Measurements from ENCODE around the gene MYBPHL. TPM values are rescaled to one million over a fixed set of nuclear protein-coding genes. Genes with fewer than 3 reads are reported as not detected.

Gene MYBPHL
- total and polyA plus RNA-seq, 2 experiments from 2014 or later: not detected

DNA sequence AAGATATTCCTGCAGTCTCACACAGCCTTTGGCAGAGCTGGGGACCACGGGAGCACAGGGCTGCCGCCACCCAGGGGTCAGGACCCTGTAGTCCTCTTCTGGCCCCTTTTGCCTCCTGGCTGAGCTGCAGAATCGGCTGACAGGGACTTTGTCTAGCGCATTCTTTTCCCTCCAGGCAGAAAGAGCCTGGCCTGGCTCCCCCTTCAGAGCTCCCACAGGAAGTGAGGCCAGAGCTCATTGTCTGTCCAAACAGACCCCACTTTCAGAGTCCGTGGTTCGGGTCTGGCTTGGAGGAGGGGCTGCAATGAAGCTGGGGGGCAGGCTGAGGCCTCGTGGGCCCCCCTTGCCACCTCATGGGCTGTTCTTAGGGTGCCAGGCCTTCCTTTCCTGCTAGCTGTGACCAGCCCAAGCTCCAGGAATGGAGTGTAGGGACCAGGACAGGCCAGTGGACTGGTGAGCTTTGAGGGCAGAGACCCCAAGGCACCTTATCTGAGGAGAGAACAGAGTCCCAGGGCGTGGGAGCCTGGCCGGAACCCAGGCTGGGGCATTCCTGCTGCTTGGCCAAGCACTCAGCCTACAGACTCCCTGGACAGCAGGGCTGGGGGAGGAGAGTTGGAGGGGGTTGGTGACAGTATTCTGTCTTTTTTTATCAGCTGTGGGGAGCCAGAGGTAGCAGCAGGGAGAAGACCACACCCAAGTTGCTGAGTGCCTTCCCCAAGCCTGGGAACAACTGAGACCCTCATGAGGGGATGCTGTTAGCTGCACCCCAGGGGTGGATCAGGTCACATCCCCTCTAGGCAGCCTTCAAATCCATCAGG is 52.8 kb downstream of the MYBPHL start:
- H2AFZ ChIP-seq: no peak overlapping the region; the same call in 1 of the 2 replicates
- H3K27ac Mint-ChIP-seq: peak overlapping the region; percentile 82; the same call in 1 of the 2 replicates
- H3K4me1 ChIP-seq (ENCODE audit: insufficient read depth): peaks cover 30% of the 10 kb centered on the region
- peaks cover 28% of the 10 kb centered on the region for H3K4me1 Mint-ChIP-seq
- peaks cover 17% of the 10 kb centered on the region; the same call in 2 of the 3 replicates for H3K9me3 Mint-ChIP-seq
- peaks cover 24% of the 10 kb centered on the region for H3K27me3 Mint-ChIP-seq (ENCODE audit: insufficient read depth, low read depth, poor library complexity)
- H3K4me2 ChIP-seq: peak overlapping the region; percentile 64
- peak overlapping the region; percentile 27; the same call in 1 of the 3 replicates for H3K4me3 Mint-ChIP-seq
- 0 out of 2 replicates have a peak overlapping the region, but pooled peaks have one; percentile 14 for H3K27ac ChIP-seq (ENCODE audit: low read depth)
- no peaks in the 10 kb centered on the region; the same call in 1 of the 2 replicates for H4K20me1 ChIP-seq (replicated peaks; ENCODE audit: insufficient read depth)
- H3F3A ChIP-seq (replicated peaks; ENCODE audit: low read depth): no peaks in the 10 kb centered on the region
- H3K9me2 ChIP-seq (ENCODE audit: insufficient read depth): no peaks in the 10 kb centered on the region
- TF ChIP-seq ZNF114 (CRISPR knock-in tag; IDR thresholded peaks at IDR 0.05): no peak
- TF ChIP-seq, protein P1, sequence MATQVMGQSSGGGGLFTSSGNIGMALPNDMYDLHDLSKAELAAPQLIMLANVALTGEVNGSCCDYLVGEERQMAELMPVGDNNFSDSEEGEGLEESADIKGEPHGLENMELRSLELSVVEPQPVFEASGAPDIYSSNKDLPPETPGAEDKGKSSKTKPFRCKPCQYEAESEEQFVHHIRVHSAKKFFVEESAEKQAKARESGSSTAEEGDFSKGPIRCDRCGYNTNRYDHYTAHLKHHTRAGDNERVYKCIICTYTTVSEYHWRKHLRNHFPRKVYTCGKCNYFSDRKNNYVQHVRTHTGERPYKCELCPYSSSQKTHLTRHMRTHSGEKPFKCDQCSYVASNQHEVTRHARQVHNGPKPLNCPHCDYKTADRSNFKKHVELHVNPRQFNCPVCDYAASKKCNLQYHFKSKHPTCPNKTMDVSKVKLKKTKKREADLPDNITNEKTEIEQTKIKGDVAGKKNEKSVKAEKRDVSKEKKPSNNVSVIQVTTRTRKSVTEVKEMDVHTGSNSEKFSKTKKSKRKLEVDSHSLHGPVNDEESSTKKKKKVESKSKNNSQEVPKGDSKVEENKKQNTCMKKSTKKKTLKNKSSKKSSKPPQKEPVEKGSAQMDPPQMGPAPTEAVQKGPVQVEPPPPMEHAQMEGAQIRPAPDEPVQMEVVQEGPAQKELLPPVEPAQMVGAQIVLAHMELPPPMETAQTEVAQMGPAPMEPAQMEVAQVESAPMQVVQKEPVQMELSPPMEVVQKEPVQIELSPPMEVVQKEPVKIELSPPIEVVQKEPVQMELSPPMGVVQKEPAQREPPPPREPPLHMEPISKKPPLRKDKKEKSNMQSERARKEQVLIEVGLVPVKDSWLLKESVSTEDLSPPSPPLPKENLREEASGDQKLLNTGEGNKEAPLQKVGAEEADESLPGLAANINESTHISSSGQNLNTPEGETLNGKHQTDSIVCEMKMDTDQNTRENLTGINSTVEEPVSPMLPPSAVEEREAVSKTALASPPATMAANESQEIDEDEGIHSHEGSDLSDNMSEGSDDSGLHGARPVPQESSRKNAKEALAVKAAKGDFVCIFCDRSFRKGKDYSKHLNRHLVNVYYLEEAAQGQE (IDR thresholded peaks at IDR 0.05; ENCODE audit: unreplicated experiment): no peak
- TF ChIP-seq ZNF462 (CRISPR knock-in tag; IDR thresholded peaks at IDR 0.05): no peak
- no peak for TF ChIP-seq ZNF331 (CRISPR knock-in tag; IDR thresholded peaks at IDR 0.05; ENCODE audit: low read depth)
- TF ChIP-seq, protein P2, sequence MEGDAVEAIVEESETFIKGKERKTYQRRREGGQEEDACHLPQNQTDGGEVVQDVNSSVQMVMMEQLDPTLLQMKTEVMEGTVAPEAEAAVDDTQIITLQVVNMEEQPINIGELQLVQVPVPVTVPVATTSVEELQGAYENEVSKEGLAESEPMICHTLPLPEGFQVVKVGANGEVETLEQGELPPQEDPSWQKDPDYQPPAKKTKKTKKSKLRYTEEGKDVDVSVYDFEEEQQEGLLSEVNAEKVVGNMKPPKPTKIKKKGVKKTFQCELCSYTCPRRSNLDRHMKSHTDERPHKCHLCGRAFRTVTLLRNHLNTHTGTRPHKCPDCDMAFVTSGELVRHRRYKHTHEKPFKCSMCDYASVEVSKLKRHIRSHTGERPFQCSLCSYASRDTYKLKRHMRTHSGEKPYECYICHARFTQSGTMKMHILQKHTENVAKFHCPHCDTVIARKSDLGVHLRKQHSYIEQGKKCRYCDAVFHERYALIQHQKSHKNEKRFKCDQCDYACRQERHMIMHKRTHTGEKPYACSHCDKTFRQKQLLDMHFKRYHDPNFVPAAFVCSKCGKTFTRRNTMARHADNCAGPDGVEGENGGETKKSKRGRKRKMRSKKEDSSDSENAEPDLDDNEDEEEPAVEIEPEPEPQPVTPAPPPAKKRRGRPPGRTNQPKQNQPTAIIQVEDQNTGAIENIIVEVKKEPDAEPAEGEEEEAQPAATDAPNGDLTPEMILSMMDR (conservative IDR thresholded peaks at IDR 0.05; ENCODE audit: low read depth in 2 of 2): no peak; a peak in 1 of 4 replicates
- no peak for TF ChIP-seq CREB1 (CRISPR knock-in tag; IDR thresholded peaks at IDR 0.05; ENCODE audit: low read depth)
- no peak for TF ChIP-seq JUNB (IDR thresholded peaks at IDR 0.05; ENCODE audit: unreplicated experiment)
- no peak for TF ChIP-seq ETS1 (IDR thresholded peaks at IDR 0.05)
- no peak for TF ChIP-seq NANOG (IDR thresholded peaks at IDR 0.05; ENCODE audit: borderline replicate concordance)
- TF ChIP-seq POLR2AphosphoS5 (IDR thresholded peaks at IDR 0.05; ENCODE audit: low read depth): no peak
- no peak for TF ChIP-seq EZH2 (IDR thresholded peaks at IDR 0.05; ENCODE audit: low read depth, unreplicated experiment)
- H3K79me2 ChIP-seq (replicated peaks; ENCODE audit: insufficient read depth): peaks cover 19% of the 10 kb centered on the region; the same call in 1 of the 2 replicates
- peaks cover 28% of the 10 kb centered on the region for H3K36me3 Mint-ChIP-seq (ENCODE audit: low read depth)
- H3K36me3 ChIP-seq (ENCODE audit: insufficient read depth): no peaks in the 10 kb centered on the region
- ATAC-seq (peak; percentile 4; the same call in 2 of the 3 replicates), DNase-seq (ENCODE audit: low spot score) (peak; percentile 62)
- H3K27me3 ChIP-seq (ENCODE audit: insufficient read depth): peaks cover 7% of the 10 kb centered on the region
- H3K4me3 ChIP-seq: peak overlapping the region; percentile 26; the same call in 1 of the 2 replicates

All from GM23338 (cell line).